GM23338 (cell line): ENCODE results near the gene GOLGA7B. TPM values are rescaled to one million over a fixed set of nuclear protein-coding genes. Genes with fewer than 3 reads are reported as not detected.
A peak's percentile ranks its signal among the peaks of the same experiment; 100 is the strongest.

ENCODE experiments used
- ATAC-seq: fragments of 200-7000 bp; cut with Tn5 transposase; 3 replicates; pipeline ENCODE4 v1.9.1; 2020
- DNase-seq: peaks from one replicate; pipeline ENCODE4 v3.0.0-alpha.2; 2015; ENCODE audit warnings: low spot score
- H2AFZ ChIP-seq: fragments of 200-600 bp; sonication (generic); 2 replicates; pipeline ENCODE4 v1.8.0; 2016; ENCODE audit warnings: antibody characterized with exemption, mild to moderate bottlenecking, moderate library complexity
- H3F3A ChIP-seq: fragments of 200-600 bp; sonication (generic); replicated peaks from 2 replicates; pipeline ENCODE4 v1.8.0; 2017; ENCODE audit warnings: antibody characterized with exemption, mixed run types, low read depth
- H3K27ac ChIP-seq: fragments of 200-600 bp; sonication (generic); 2 replicates; pipeline ENCODE4 v1.6.1; 2016; ENCODE audit warnings: low read depth
- H3K27me3 ChIP-seq: fragments of 200-600 bp; sonication (generic); 2 replicates; pipeline ENCODE4 v1.8.0; 2016; ENCODE audit warnings: mild to moderate bottlenecking, mixed run types, moderate library complexity; ENCODE audit not compliant: insufficient read depth
- H3K36me3 ChIP-seq: fragments of 200-600 bp; sonication (generic); 2 replicates; pipeline ENCODE4 v1.8.0; 2016; ENCODE audit warnings: mild to moderate bottlenecking; ENCODE audit not compliant: insufficient read depth
- H3K4me1 ChIP-seq: fragments of 200-600 bp; sonication (generic); 2 replicates; pipeline ENCODE4 v1.8.0; 2016; ENCODE audit warnings: mild to moderate bottlenecking, moderate library complexity; ENCODE audit not compliant: insufficient read depth
- H3K4me2 ChIP-seq: fragments of 200-600 bp; sonication (generic); 2 replicates; pipeline ENCODE4 v1.7.1; 2017; ENCODE audit warnings: mixed run types
- H3K4me3 ChIP-seq: fragments of 200-600 bp; sonication (generic); 2 replicates; pipeline ENCODE4 v1.6.1; 2016; ENCODE audit warnings: mixed run types
- H3K79me2 ChIP-seq: fragments of 200-600 bp; sonication (generic); replicated peaks from 2 replicates; pipeline ENCODE4 v1.8.0; 2017; ENCODE audit warnings: mild to moderate bottlenecking; ENCODE audit not compliant: insufficient read depth
- H3K9me2 ChIP-seq: fragments of 200-600 bp; sonication (generic); 2 replicates; pipeline ENCODE4 v1.8.0; 2017; ENCODE audit not compliant: insufficient read depth
- H4K20me1 ChIP-seq: fragments of 200-600 bp; sonication (generic); replicated peaks from 2 replicates; pipeline ENCODE4 v1.8.0; 2017; ENCODE audit warnings: mild to moderate bottlenecking; ENCODE audit not compliant: insufficient read depth
- H3K27ac Mint-ChIP-seq: 2 replicates; pipeline ENCODE4 v1.8.0; 2020; ENCODE audit warnings: inconsistent platforms, mild to moderate bottlenecking, moderate library complexity, mixed read lengths
- H3K27me3 Mint-ChIP-seq: 3 replicates; pipeline ENCODE4 v1.8.0; 2022; ENCODE audit warnings: low read depth, mild to moderate bottlenecking, moderate library complexity, mixed read lengths, inconsistent platforms; ENCODE audit not compliant: insufficient read depth, poor library complexity
- H3K36me3 Mint-ChIP-seq: 3 replicates; pipeline ENCODE4 v1.8.0; 2021; ENCODE audit warnings: low read depth, mild to moderate bottlenecking, inconsistent platforms, moderate library complexity, mixed read lengths
- H3K4me1 Mint-ChIP-seq: 3 replicates; pipeline ENCODE4 v1.8.0; 2020; ENCODE audit warnings: mild to moderate bottlenecking, inconsistent platforms, mixed read lengths
- H3K4me3 Mint-ChIP-seq: 3 replicates; pipeline ENCODE4 v1.8.0; 2021; ENCODE audit warnings: moderate library complexity, mild to moderate bottlenecking, inconsistent platforms, mixed read lengths
- H3K9me3 Mint-ChIP-seq: 3 replicates; pipeline ENCODE4 v1.8.0; 2020; ENCODE audit warnings: moderate library complexity, mild to moderate bottlenecking, inconsistent platforms, mixed read lengths
- CREB1 ChIP-seq: fragments of 250-450 bp; sonication (Bioruptor Pico); IDR thresholded peaks from 2 replicates; pipeline ENCODE4 v1.5.0; 2020; ENCODE audit warnings: low read depth, mild to moderate bottlenecking, moderate library complexity
- EZH2 ChIP-seq: fragments of 200-600 bp; sonication (generic); IDR thresholded peaks from one replicate; pipeline ENCODE4 v1.8.0; 2017; ENCODE audit warnings: antibody characterized with exemption, mild to moderate bottlenecking, low read depth; ENCODE audit not compliant: unreplicated experiment
- EZH2phosphoT487 ChIP-seq: fragments of 200-600 bp; sonication (generic); IDR thresholded peaks from one replicate; pipeline ENCODE4 v1.8.1; 2018; ENCODE audit warnings: antibody characterized with exemption; ENCODE audit not compliant: unreplicated experiment
- JUNB ChIP-seq: IDR thresholded peaks from one replicate; pipeline ENCODE4 v1.6.1; 2016; ENCODE audit warnings: antibody characterized with exemption; ENCODE audit not compliant: unreplicated experiment
- NANOG ChIP-seq: IDR thresholded peaks from 2 replicates; pipeline ENCODE4 v1.6.1; 2016; ENCODE audit warnings: antibody characterized with exemption, borderline replicate concordance
- POLR2AphosphoS5 ChIP-seq: IDR thresholded peaks from 2 replicates; pipeline ENCODE4 v1.6.1; 2016; ENCODE audit warnings: antibody characterized with exemption, low read depth
- REST ChIP-seq: IDR thresholded peaks from one replicate; pipeline ENCODE4 v1.6.1; 2018; ENCODE audit warnings: antibody characterized with exemption; ENCODE audit not compliant: unreplicated experiment
- STAT1 ChIP-seq: IDR thresholded peaks from one replicate; pipeline ENCODE4 v1.6.1; 2016; ENCODE audit warnings: antibody characterized with exemption; ENCODE audit not compliant: unreplicated experiment
- ZNF114 ChIP-seq: fragments of 250-450 bp; sonication (Bioruptor Pico); IDR thresholded peaks from 2 replicates; pipeline ENCODE4 v1.5.0; 2020; ENCODE audit warnings: mild to moderate bottlenecking, moderate library complexity
- ZNF331 ChIP-seq: fragments of 250-450 bp; sonication (Bioruptor Pico); IDR thresholded peaks from 2 replicates; pipeline ENCODE4 v1.5.0; 2020; ENCODE audit warnings: low read depth, mild to moderate bottlenecking, moderate library complexity
- ZNF462 ChIP-seq: fragments of 250-450 bp; sonication (Bioruptor Pico); IDR thresholded peaks from 2 replicates; pipeline ENCODE4 v1.5.0; 2020; ENCODE audit warnings: mild to moderate bottlenecking, moderate library complexity
- polyA plus RNA-seq: library from polyadenylated mRNA; unstranded; fragments of >200 nt; fragmentation: Nextera tagmentation; extraction: Ambion mirVana; gene quantifications from 2 replicates; pipeline ENCODE4 v1.2.1, GENCODE V29; 2016
- total RNA-seq: library from RNA; depleted of rRNA; stranded (reverse); fragments of >200 nt; shearing (Covaris generic); gene quantifications from 2 replicates; pipeline ENCODE4 v1.2.3, GENCODE V29; 2014

The GOLGA7B gene
- total and polyA plus RNA-seq, 2 experiments from 2014 or later, result 0.14 to 0.15 TPM

DNA sequence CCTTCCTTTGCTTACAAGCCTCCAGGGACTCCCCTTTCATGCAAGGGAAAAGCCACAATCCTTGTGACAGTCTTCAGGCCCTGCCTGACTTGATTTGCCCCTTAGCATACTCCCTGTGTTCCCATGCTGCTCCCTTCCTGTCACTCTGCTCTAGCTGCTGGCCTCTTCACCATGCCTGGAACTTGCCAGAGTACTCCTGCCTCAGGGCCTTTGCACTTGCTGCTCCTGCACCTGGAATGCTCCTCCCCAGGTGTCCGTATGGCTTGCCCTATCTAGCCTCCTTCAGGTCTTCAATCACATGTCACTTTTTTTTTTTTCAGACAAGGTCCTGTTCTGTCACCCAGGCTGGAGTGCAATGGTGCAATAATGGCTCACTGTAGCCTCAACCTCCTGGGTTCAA lies 22.8 kb upstream of the GOLGA7B start (continued):
- no peak for TF ChIP-seq REST
- no peak for TF ChIP-seq EZH2
- no peak for TF ChIP-seq ZNF114 (CRISPR knock-in tag)

DNA sequence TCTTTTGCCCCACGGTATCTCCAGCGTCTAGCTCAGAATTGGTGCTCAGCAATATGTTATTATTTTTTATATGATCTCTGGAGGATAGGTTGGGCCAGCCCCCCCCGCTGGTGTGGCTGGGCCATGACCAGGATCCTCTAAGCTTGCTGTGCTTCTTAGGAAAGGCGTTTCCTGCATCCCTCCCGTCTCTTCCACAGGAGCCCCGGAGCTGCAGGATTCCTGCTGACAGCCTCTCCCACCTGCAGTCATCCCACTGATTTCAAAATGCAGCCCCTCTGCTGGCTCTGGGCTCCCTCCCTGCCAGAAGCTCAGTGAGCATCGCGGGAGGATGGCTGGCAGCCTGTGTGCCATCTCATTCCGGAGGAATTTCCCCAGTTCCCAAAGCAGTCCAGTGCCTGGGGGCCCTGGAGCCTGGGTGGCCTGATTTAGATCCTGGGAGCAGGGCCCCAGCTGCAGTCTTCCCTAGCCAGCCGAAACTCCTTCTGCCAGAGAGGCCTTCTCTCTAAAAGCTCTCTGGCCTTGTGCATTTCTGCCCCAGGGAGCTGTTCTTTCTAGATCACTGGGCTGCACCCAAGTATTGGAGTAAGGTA lies 21.8 kb upstream of the GOLGA7B start:
- no peaks in the 10 kb centered on the region for H3K36me3 Mint-ChIP-seq
- H4K20me1 ChIP-seq, result no peaks in the 10 kb centered on the region
- H3F3A ChIP-seq, result no peaks in the 10 kb centered on the region
- H3K9me3 Mint-ChIP-seq, result no peaks in the 10 kb centered on the region
- no peak overlapping the region for H3K27ac ChIP-seq
- DNase-seq (peak; percentile 10), ATAC-seq (peak; percentile 33)
- H3K27me3 Mint-ChIP-seq, result peaks cover 17% of the 10 kb centered on the region
- H3K27me3 ChIP-seq, result no peaks in the 10 kb centered on the region
- no peaks in the 10 kb centered on the region for H3K9me2 ChIP-seq
- no peaks in the 10 kb centered on the region for H3K79me2 ChIP-seq
- H3K36me3 ChIP-seq, result no peaks in the 10 kb centered on the region
- H2AFZ ChIP-seq, result 0 out of 2 replicates have a peak overlapping the region, but pooled peaks have one; percentile 14
- H3K4me3 Mint-ChIP-seq, result no peak overlapping the region
- H3K27ac Mint-ChIP-seq, result no peak overlapping the region
- H3K4me1 Mint-ChIP-seq, result 0 out of 3 replicates have a peak, but pooled peaks cover 2% of the 10 kb centered on the region
- H3K4me1 ChIP-seq, result no peaks in the 10 kb centered on the region
- H3K4me2 ChIP-seq, result no peak overlapping the region
- no peak overlapping the region for H3K4me3 ChIP-seq
- TF ChIP-seq JUNB (no peak), NANOG (no peak), EZH2 (no peak), ZNF462 (CRISPR knock-in tag) (no peak), STAT1 (no peak), ZNF331 (CRISPR knock-in tag) (no peak), EZH2phosphoT487 (no peak), REST (no peak), CREB1 (CRISPR knock-in tag) (no peak), POLR2AphosphoS5 (no peak)
